ENCODE data around the gene SYNDIG1.
"Not testable (repeated sequence)": the region's sequence is repeated elsewhere in the genome, so short reads cannot be mapped to it uniquely, and the experiment has no call there.

Gene SYNDIG1

GRCh38 chr20:24495266-24495665, 25.8 kb downstream of the SYNDIG1 start:
- DNase-seq: no peak

GRCh38 chr20:24497851-24498250, 28.4 kb downstream of the SYNDIG1 start:
- DNase-seq: no peak

- no peak for DNase-seq
Measured at GRCh38 chr20:24498641-24499040, 29.2 kb downstream of the SYNDIG1 start.

GRCh38 chr20:24499472-24499871, 30.0 kb downstream of the SYNDIG1 start:
- no peak for DNase-seq

GRCh38 chr20:24501764-24502556, 32.5 kb downstream of the SYNDIG1 start:
- DNase-seq: no peak

GRCh38 chr20:24502661-24503060, 33.2 kb downstream of the SYNDIG1 start:
- no peak for DNase-seq

- no peak for DNase-seq
Measured at GRCh38 chr20:24503352-24503931, 34.0 kb downstream of the SYNDIG1 start.

GRCh38 chr20:24504331-24505285, 35.2 kb downstream of the SYNDIG1 start:
- no peak for DNase-seq

GRCh38 chr20:24506146-24506545, 36.7 kb downstream of the SYNDIG1 start:
- no peak for DNase-seq

GRCh38 chr20:24506696-24507095, 37.3 kb downstream of the SYNDIG1 start:
- DNase-seq: no peak

GRCh38 chr20:24507182-24507853, 37.9 kb downstream of the SYNDIG1 start:
- no peak for DNase-seq

GRCh38 chr20:24512441-24512840, 43.0 kb downstream of the SYNDIG1 start:
- not testable (repeated sequence) for DNase-seq

GRCh38 chr20:24518515-24518914, 49.1 kb downstream of the SYNDIG1 start:
- no peak for DNase-seq

GRCh38 chr20:24519476-24519875, 50.0 kb downstream of the SYNDIG1 start:
- no peak for DNase-seq

GRCh38 chr20:24521032-24521431, 51.6 kb downstream of the SYNDIG1 start:
- no peak for DNase-seq

GRCh38 chr20:24522452-24523330, 53.3 kb downstream of the SYNDIG1 start:
- DNase-seq: no peak

- no peak for DNase-seq
Measured at GRCh38 chr20:24523661-24524060, 54.2 kb downstream of the SYNDIG1 start.

- DNase-seq: no peak
Measured at GRCh38 chr20:24528583-24529368, 59.3 kb downstream of the SYNDIG1 start.

GRCh38 chr20:24529369-24529719, 59.9 kb downstream of the SYNDIG1 start:
- no peak for DNase-seq

- DNase-seq: no peak
Measured at GRCh38 chr20:24530131-24530680, 60.8 kb downstream of the SYNDIG1 start.

GRCh38 chr20:24531202-24531601, 61.8 kb downstream of the SYNDIG1 start:
- DNase-seq: no peak
